NT2/D1 (cell line): ENCODE results near the gene DOCK3.

Source experiments
- DNase-seq: peaks from one replicate; pipeline ENCODE4 v3.0.0-alpha.2; 2011; ENCODE audit warnings: low read depth, low spot score
- H3K27me3 ChIP-seq: 2 replicates; pipeline ENCODE4 v1.6.0; 2011; ENCODE audit warnings: mild to moderate bottlenecking; ENCODE audit not compliant: insufficient read length, insufficient read depth
- H3K36me3 ChIP-seq: 2 replicates; pipeline ENCODE4 v1.6.1; 2011; ENCODE audit warnings: mild to moderate bottlenecking, low read length, mixed read lengths; ENCODE audit not compliant: insufficient read depth, insufficient read length
- H3K4me1 ChIP-seq: 2 replicates; pipeline ENCODE4 v1.5.1; 2011; ENCODE audit not compliant: insufficient read depth, insufficient read length
- H3K4me3 ChIP-seq: 2 replicates; pipeline ENCODE4 v1.5.1; 2011; ENCODE audit warnings: low read depth; ENCODE audit not compliant: insufficient read length
- H3K9ac ChIP-seq: 2 replicates; pipeline ENCODE4 v1.6.0; 2011; ENCODE audit warnings: low read depth; ENCODE audit not compliant: insufficient read length
- H3K9me3 ChIP-seq: 2 replicates; pipeline ENCODE4 v1.5.1; 2011; ENCODE audit warnings: mild to moderate bottlenecking, low read length; ENCODE audit not compliant: insufficient read depth
- SUZ12 ChIP-seq: IDR thresholded peaks from 2 replicates; pipeline ENCODE4 v1.6.1; 2011; ENCODE audit not compliant: insufficient read length, insufficient read depth; ENCODE audit errors: extremely low read depth
- YY1 ChIP-seq: IDR thresholded peaks from 2 replicates; pipeline ENCODE4 v1.6.1; 2011; ENCODE audit not compliant: insufficient read length, insufficient read depth
- ZNF274 ChIP-seq: IDR thresholded peaks from 2 replicates; pipeline ENCODE4 v1.6.1; 2011; ENCODE audit warnings: mild to moderate bottlenecking, low read depth, low read length

DOCK3 gene

DNA sequence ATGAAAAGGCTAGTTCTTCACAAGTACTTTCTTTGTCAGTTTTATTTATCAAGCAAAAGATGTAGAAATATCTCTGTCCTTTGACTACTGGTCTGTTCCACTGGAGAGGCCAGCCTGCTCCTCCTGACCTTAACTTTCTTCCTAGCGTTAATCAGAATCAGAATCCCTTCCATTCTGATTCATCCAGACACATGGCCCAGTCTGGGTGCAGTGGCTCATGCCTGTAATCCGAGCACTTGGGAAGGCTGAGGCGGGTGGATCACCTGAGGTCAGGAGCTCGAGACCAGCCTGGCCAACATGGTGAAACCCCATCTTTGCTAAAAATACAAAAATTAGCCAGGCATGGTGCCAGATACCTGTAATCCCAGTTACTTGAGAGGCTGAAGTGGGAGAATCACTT lies 678.4 kb downstream of the DOCK3 start:
- Histone ChIP-seq H3K36me3 (no peaks in the 10 kb centered on the region), H3K9me3 (no peaks in the 10 kb centered on the region), H3K27me3 (no peaks in the 10 kb centered on the region), H3K9ac (no peak overlapping the region), H3K4me1 (no peaks in the 10 kb centered on the region), H3K4me3 (no peak overlapping the region)
- TF ChIP-seq SUZ12 (no peak), YY1 (no peak), ZNF274 (no peak)
- DNase-seq = no peak

DNA sequence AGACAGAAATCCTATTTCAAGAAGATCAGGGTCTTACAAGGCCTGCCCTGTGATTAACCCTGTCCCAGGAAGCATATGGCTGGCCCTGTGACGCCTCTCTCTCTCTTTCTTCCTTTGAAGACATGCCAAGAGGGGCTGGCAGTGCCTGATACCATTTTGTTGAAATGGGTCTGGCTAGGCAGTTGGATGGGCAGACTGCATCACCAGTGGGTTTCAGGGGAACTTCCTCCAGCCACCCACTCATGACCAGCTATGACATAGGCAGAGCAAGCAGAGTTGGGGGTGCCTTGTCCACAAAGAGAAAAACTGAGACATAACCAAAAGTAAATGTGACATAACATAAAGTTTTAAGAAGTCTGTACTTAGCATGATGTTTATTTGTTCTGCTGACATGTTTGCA lies 679.0 kb downstream of the DOCK3 start:
- TF ChIP-seq SUZ12 (no peak), ZNF274 (no peak), YY1 (no peak)
- Histone ChIP-seq H3K9ac (no peak overlapping the region), H3K27me3 (no peaks in the 10 kb centered on the region), H3K9me3 (no peaks in the 10 kb centered on the region), H3K4me1 (no peaks in the 10 kb centered on the region), H3K4me3 (no peak overlapping the region), H3K36me3 (no peaks in the 10 kb centered on the region)
- DNase-seq = no peak

DNA sequence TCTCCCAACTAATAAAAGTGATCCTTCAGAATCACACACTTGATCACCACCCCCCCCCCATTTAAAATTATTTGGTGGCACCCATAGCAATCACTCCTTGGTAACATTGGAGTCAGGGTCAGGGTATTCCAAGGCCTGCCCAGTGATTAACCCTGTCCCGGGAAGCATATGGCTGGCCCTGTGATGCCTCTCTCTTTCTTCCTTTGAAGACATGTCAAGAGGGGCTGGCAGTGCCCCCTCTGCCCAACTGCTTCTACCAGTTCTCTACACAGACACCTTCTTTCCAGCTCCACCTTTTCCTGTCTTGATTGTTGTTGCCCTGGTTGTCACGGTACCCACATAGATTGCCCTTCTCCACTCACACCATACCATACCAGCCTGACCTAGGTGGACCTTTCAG lies 679.4 kb downstream of the DOCK3 start:
- Histone ChIP-seq H3K36me3 (no peaks in the 10 kb centered on the region), H3K4me3 (no peak overlapping the region), H3K9ac (no peak overlapping the region), H3K4me1 (no peaks in the 10 kb centered on the region), H3K9me3 (no peaks in the 10 kb centered on the region), H3K27me3 (no peaks in the 10 kb centered on the region)
- no peak for DNase-seq
- TF ChIP-seq YY1 = no peak
- no peak for TF ChIP-seq SUZ12
- TF ChIP-seq ZNF274 = no peak

DNA sequence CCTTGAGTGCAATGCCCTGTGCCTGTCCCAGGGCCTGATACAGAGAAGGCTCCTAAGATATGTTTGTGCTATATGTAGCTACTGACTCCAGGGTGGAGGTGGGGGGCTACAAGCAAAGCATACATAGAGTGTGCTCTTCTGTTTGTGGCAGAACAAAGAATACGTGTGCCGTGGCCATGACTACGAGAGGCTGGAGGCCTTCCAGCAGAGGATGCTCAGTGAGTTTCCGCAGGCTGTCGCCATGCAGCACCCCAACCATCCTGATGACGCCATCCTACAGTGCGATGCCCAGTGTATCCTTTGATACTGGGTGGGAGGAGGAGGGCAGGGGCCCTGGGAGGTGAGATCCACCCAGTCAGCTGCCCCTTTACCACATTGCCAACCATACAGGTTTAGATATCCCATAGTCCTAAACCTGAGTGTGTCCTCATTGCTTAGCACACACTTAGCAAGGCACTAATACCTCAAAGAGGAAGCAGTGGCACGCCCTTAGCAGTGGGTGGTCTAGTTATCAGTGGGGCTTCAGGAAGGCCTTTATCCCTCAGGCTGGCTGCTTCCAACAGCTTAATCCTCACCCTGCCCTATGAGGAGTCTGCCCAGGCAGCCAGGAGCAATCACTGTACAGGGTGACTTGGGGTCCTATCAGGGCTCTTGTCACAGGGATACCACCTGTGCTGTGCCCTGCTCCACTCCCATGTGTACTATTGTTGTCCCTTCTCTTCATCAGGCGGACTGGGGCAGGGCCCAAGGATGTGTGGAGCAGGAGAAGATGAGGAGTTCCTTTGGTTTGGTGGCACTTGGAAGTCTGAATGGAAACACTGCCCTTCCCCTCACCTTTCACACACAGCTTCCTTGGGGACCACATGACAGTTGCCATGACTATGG lies 680.2 kb downstream of the DOCK3 start:
- TF ChIP-seq SUZ12 (no peak), ZNF274 (no peak), YY1 (no peak)
- H3K9me3 ChIP-seq = no peaks in the 10 kb centered on the region
- H3K4me3 ChIP-seq = no peak overlapping the region
- H3K36me3 ChIP-seq = no peaks in the 10 kb centered on the region
- H3K27me3 ChIP-seq = no peaks in the 10 kb centered on the region
- H3K9ac ChIP-seq = no peak overlapping the region
- DNase-seq = no peak
- H3K4me1 ChIP-seq = no peaks in the 10 kb centered on the region

DNA sequence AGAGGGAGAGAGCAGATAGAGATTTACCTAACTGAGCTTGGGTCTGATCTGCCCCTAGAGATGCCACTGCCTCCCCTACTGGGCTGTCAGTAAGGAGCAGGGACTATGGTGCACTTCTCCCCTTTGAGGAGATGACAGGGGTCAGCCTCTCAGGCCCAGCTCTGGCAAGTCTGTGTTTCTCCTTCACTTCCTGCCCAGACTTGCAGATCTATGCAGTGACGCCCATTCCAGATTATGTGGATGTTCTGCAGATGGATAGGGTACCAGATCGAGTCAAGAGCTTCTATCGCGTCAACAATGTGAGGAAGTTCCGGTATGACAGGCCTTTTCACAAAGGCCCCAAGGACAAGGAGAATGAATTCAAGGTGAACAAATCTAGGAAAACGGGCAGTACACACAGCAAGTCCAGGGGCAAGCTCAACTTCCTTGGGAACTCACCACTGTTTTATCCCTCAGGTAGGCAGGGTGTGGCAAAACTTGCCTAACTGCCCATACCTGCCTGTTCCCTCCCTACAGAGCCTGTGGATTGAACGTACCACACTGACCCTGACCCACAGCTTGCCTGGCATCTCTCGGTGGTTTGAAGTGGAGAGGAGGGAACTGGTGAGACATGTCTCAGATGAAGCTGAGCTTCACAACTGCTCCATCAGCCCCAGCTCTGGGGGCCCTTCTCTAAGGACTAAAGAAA lies 681.3 kb downstream of the DOCK3 start:
- H3K9ac ChIP-seq = no peak overlapping the region
- H3K36me3 ChIP-seq = no peaks in the 10 kb centered on the region
- TF ChIP-seq YY1 = no peak
- H3K9me3 ChIP-seq = no peaks in the 10 kb centered on the region
- no peaks in the 10 kb centered on the region for H3K4me1 ChIP-seq
- no peak overlapping the region for H3K4me3 ChIP-seq
- H3K27me3 ChIP-seq = no peaks in the 10 kb centered on the region
- DNase-seq = no peak

DNA sequence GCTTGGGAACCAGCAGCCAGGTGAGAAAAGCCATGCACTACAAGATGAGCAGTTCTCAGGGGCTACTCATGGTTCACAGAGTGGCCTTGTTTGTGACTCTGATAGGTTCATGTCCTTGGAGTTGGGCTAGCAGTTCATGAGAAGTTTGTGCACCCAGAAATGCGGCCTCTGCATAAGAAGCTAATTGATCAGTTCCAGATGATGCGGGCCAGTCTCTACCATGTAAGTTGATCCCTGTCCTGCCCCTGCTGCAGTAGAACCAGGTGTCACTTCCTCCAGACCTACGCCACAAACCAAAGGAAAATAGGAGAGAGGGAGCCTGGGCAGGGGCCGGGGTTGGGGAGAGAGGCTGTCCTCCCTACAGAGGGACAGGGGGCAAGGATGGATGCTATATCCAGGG lies 683.1 kb downstream of the DOCK3 start:
- no peak overlapping the region for H3K4me3 ChIP-seq
- H3K9me3 ChIP-seq = no peaks in the 10 kb centered on the region
- H3K36me3 ChIP-seq = no peaks in the 10 kb centered on the region
- TF ChIP-seq YY1 (no peak), ZNF274 (no peak), SUZ12 (no peak)
- H3K4me1 ChIP-seq = no peaks in the 10 kb centered on the region
- no peak for DNase-seq
- no peaks in the 10 kb centered on the region for H3K27me3 ChIP-seq
- H3K9ac ChIP-seq = no peak overlapping the region

DNA sequence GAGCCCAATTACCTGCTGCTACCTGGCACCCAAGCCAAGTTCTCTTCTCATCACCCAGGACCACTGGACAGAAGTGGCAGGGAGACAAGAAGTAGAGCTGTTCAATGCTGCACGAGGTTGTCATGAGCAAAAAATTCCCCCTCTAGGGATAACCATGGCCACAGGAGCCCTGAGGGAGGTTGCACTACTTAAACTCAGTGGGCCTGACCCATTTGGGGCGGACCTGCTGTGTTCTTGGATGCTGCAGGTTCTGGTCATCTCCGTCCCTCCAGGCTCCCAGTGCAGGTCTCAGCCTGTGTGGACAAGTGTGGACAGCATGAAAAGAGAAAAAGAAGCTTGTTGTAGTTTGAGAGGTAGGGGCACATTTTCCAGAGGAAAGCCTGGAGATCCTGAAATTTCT lies 684.3 kb downstream of the DOCK3 start:
- H3K9ac ChIP-seq = no peak overlapping the region
- no peaks in the 10 kb centered on the region for H3K4me1 ChIP-seq
- TF ChIP-seq ZNF274 (no peak), SUZ12 (no peak), YY1 (no peak)
- DNase-seq = no peak
- H3K4me3 ChIP-seq = no peak overlapping the region
- no peaks in the 10 kb centered on the region for H3K36me3 ChIP-seq
- H3K9me3 ChIP-seq = no peaks in the 10 kb centered on the region
- H3K27me3 ChIP-seq = no peaks in the 10 kb centered on the region

DNA sequence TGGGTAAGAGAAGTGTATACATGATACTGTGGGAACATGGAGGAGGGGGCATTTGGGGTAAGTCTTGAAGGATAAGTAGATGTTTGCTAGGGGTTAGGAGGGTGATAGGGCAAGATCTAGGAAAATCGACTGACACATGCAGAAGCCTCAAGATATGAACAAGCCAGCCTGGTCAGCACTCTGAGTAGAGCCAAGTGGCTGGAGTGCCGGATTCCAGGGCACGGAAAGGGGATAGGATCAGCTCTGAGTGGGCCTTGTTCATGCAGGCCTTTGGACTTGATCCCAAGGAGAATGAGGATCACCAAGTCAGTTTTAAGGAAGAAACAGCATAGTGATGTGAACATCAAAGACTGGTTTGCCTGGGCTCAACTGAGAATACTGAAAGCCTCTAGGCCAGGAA lies 686.1 kb downstream of the DOCK3 start:
- no peak overlapping the region for H3K9ac ChIP-seq
- no peaks in the 10 kb centered on the region for H3K27me3 ChIP-seq
- no peaks in the 10 kb centered on the region for H3K4me1 ChIP-seq
- no peaks in the 10 kb centered on the region for H3K36me3 ChIP-seq
- no peak for DNase-seq
- no peaks in the 10 kb centered on the region for H3K9me3 ChIP-seq
- H3K4me3 ChIP-seq = no peak overlapping the region
- TF ChIP-seq ZNF274 = no peak
- TF ChIP-seq YY1 = no peak
- TF ChIP-seq SUZ12 = no peak
